Keratinocyte (primary cell): ENCODE measurements around the gene BICRAL. TPM values are rescaled to one million over a fixed set of nuclear protein-coding genes. Genes with fewer than 3 reads are reported as not detected.
A peak's percentile ranks its signal among the peaks of the same experiment; 100 is the strongest.

Experiments
- DNase-seq: peaks from one replicate; pipeline ENCODE4 v3.0.0-alpha.2; 2011; ENCODE audit warnings: low read depth, missing footprints, low spot score
- FAIRE-seq: peaks from 2 replicates; lab custom pipeline; 2011; peaks lifted over from hg19 to GRCh38; lab: Jason Lieb, UNC
- H2AFZ ChIP-seq: 2 replicates; pipeline ENCODE4 v1.6.0; 2012; ENCODE audit warnings: low read length, control low read depth, inconsistent platforms; ENCODE audit not compliant: control insufficient read depth
- H3K27ac ChIP-seq: 2 replicates; pipeline ENCODE4 v1.5.1; 2011; ENCODE audit warnings: low read length; ENCODE audit not compliant: control insufficient read depth, insufficient read depth
- H3K27me3 ChIP-seq: 3 replicates; pipeline ENCODE4 v1.6.0; 2011; ENCODE audit warnings: low read length; ENCODE audit not compliant: control insufficient read depth, insufficient read depth; ENCODE audit errors: extremely low read depth
- H3K36me3 ChIP-seq, 2 experiments: 2 replicates in 1 of 2; 3 replicates in 1 of 2; pipeline ENCODE4 v1.5.1; 2011; ENCODE audit warnings: low read length in 2 of 2, mild to moderate bottlenecking in 1 of 2; ENCODE audit not compliant: control insufficient read depth in 2 of 2, insufficient read depth in 2 of 2; ENCODE audit errors: extremely low read depth in 1 of 2
- H3K4me1 ChIP-seq: 3 replicates; pipeline ENCODE4 v1.5.1; 2011; ENCODE audit warnings: low read length; ENCODE audit not compliant: control insufficient read depth, insufficient read depth; ENCODE audit errors: extremely low read depth
- H3K4me2 ChIP-seq: 3 replicates; pipeline ENCODE4 v1.6.0; 2011; ENCODE audit warnings: low read depth, low read length; ENCODE audit not compliant: control insufficient read depth, insufficient read depth; ENCODE audit errors: extremely low read depth
- H3K4me3 ChIP-seq, 3 experiments: fragments of 200-600 bp in 1 of 3; sonication (generic) in 1 of 3; 2 replicates in 2 of 3; 3 replicates in 1 of 3; pipeline ENCODE4 v1.5.1; 2011 to 2016; ENCODE audit warnings: low read length in 3 of 3, mild to moderate bottlenecking in 3 of 3, control low read depth in 2 of 3, inconsistent platforms in 1 of 3, low read depth in 1 of 3, mixed read lengths in 1 of 3, mixed run types in 1 of 3, moderate library complexity in 1 of 3; ENCODE audit not compliant: control insufficient read depth in 2 of 3, insufficient read depth in 2 of 3; ENCODE audit errors: extremely low read depth in 1 of 3
- H3K79me2 ChIP-seq: 2 replicates; pipeline ENCODE4 v1.6.0; 2012; ENCODE audit warnings: low read length; ENCODE audit not compliant: control insufficient read depth, insufficient read depth
- H3K9ac ChIP-seq: 3 replicates; pipeline ENCODE4 v1.6.0; 2011; ENCODE audit warnings: low read length; ENCODE audit not compliant: control insufficient read depth, insufficient read depth; ENCODE audit errors: extremely low read depth
- H3K9me1 ChIP-seq: 3 replicates; pipeline ENCODE4 v1.6.0; 2011; ENCODE audit warnings: low read length; ENCODE audit not compliant: control insufficient read depth, insufficient read depth; ENCODE audit errors: extremely low read depth
- H3K9me3 ChIP-seq: 2 replicates; pipeline ENCODE4 v1.5.1; 2012; ENCODE audit warnings: low read depth, low read length; ENCODE audit not compliant: control insufficient read depth
- H4K20me1 ChIP-seq: 3 replicates; pipeline ENCODE4 v1.6.0; 2011; ENCODE audit warnings: low read length; ENCODE audit not compliant: control insufficient read depth, insufficient read depth; ENCODE audit errors: extremely low read depth
- CTCF ChIP-seq, 3 experiments: IDR thresholded peaks in 1 of 3; conservative IDR thresholded peaks in 1 of 3; optimal IDR thresholded peaks in 1 of 3; 2 replicates in 2 of 3; 3 replicates in 1 of 3; pipeline versions ENCODE3 to v1.5.1; 2011; ENCODE audit warnings: low read length in 3 of 3, mild to moderate bottlenecking in 3 of 3, moderate library complexity in 2 of 3, control low read depth in 1 of 3, inconsistent platforms in 1 of 3; ENCODE audit not compliant: insufficient read depth in 2 of 3; ENCODE audit errors: extremely low read depth in 1 of 3
- EZH2 ChIP-seq: IDR thresholded peaks from one replicate; pipeline ENCODE4 v1.6.1; 2012; ENCODE audit warnings: inconsistent platforms, mild to moderate bottlenecking, low read length, moderate library complexity
- dilution Hi-C: fragments of 300-500 bp; cut with MboI; formaldehyde crosslinking; loops from one replicate; pipeline ENCODE4 v1.7.0; 2020; ENCODE audit warnings: low sequenced_read_pairs; ENCODE audit not compliant: extremely low pct_ligation_motif_present
- polyA plus RNA-seq, 5 experiments: library from polyadenylated mRNA; depleted of rRNA in 3 of 5; stranded (reverse) in 3 of 5; stranded (forward) in 1 of 5; unstranded in 1 of 5; fragments of >200 nt; gene quantifications; 1 replicate in 1 of 5; 2 replicates in 3 of 5; 3 replicates in 1 of 5; pipeline versions ENCODE4 v1.2.1 to v1.2.3, GENCODE V29; 2011 to 2012; ENCODE audit warnings: missing spikeins in 2 of 5, low read depth in 1 of 5, low replicate concordance in 1 of 5

BICRAL gene
- polyA plus RNA-seq, 1 donor (not counting 4 experiments of a cell fraction or from before 2014, with no cell fraction given) = 5.0 TPM

DNA sequence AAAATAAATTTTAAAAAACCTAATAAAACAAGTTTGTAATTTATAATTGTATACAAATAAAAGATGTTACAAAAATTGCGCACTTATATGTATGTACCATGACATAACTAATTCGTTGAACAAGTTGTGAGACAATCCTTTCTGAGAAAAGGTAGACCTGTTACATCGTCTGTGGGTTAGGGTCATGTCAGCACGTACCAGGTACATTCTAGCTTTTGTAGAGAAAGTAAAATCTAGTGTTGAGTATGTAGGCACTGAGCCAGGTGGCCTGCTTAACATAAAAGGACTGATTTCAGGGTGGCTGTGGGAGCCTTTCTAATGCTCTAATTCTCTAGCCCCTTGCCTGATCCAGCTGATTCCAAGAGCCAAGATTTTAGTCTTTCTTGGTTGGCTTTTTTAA is 108.0 kb downstream of the BICRAL start:
- dilution Hi-C loops = no loop called here
- no peak for FAIRE-seq
- TF ChIP-seq CTCF (optimal IDR thresholded peaks at IDR 0.05 in 1 of 3, IDR thresholded peaks at IDR 0.05 in 1 of 3, conservative IDR thresholded peaks at IDR 0.05 in 1 of 3; ENCODE audit: extremely low read depth in 1 of 3, insufficient read depth in 2 of 3, low read length in 3 of 3) = no peak
- TF ChIP-seq EZH2 = no peak

GRCh38 chr6:42890311-42891198 is 108.7 kb downstream of the BICRAL start:
- H3K27me3 ChIP-seq = no peaks in the 10 kb centered on the region
- H4K20me1 ChIP-seq = no peaks in the 10 kb centered on the region
- no peaks in the 10 kb centered on the region for H3K9me1 ChIP-seq
- DNase-seq (peak; percentile 70), FAIRE-seq (peak; percentile 43)
- peak overlapping the region; percentile 91 for H2AFZ ChIP-seq
- H3K27ac ChIP-seq = peak overlapping the region; percentile 99
- TF ChIP-seq CTCF (optimal IDR thresholded peaks at IDR 0.05 in 1 of 3, IDR thresholded peaks at IDR 0.05 in 1 of 3, conservative IDR thresholded peaks at IDR 0.05 in 1 of 3; ENCODE audit: extremely low read depth in 1 of 3, insufficient read depth in 2 of 3, low read length in 3 of 3) = peak in 1 of 3 experiments; percentile 4
- no peak for TF ChIP-seq EZH2
- dilution Hi-C loops = no loop called here
- H3K9ac ChIP-seq = peak overlapping the region; percentile 97
- H3K79me2 ChIP-seq = peaks cover 8% of the 10 kb centered on the region
- H3K4me2 ChIP-seq = peak overlapping the region; percentile 77
- no peaks in the 10 kb centered on the region for H3K9me3 ChIP-seq
- peak overlapping the region; percentile 68 to 82 (median 72) for H3K4me3 ChIP-seq
- H3K4me1 ChIP-seq = peaks cover 12% of the 10 kb centered on the region
- H3K36me3 ChIP-seq = peaks cover 6 to 9% of the 10 kb centered on the region in 2 experiments

More for the DNA sequence above, 108.0 kb downstream of the BICRAL start:
- Histone ChIP-seq H2AFZ (no peak overlapping the region), H3K4me2 (peak overlapping the region; percentile 77), H3K27ac (peak overlapping the region; percentile 99), H3K27me3 (no peaks in the 10 kb centered on the region), H3K9ac (peak overlapping the region; percentile 97), H3K4me1 (peaks cover 12% of the 10 kb centered on the region), H4K20me1 (no peaks in the 10 kb centered on the region), H3K79me2 (peaks cover 11% of the 10 kb centered on the region), H3K9me1 (no peaks in the 10 kb centered on the region), H3K36me3 (peaks cover 10 to 12% of the 10 kb centered on the region in 2 experiments), H3K9me3 (no peaks in the 10 kb centered on the region), H3K4me3 (peak overlapping the region; percentile 68 to 82 (median 72))
- no peak for DNase-seq
